Heart left ventricle (tissue), 13 donors: Measurements from ENCODE around the gene LPXN.

ENCODE experiments used
- CTCF ChIP-seq, 12 donors: fragments of 200-600 bp; sonication (generic) in 4 of 12; IDR thresholded peaks; one replicate each; pipeline versions ENCODE4 v1.5.0 to v1.8.0; 2018 to 2022; ENCODE audit warnings: antibody characterized with exemption in 12 of 12, mild to moderate bottlenecking in 5 of 12
- POLR2A ChIP-seq, 2 donors: fragments of 450-650 bp; IDR thresholded peaks; one replicate each; pipeline ENCODE4 v1.6.1; 2017; ENCODE audit warnings: antibody characterized with exemption in 2 of 2, mild to moderate bottlenecking in 2 of 2, moderate library complexity in 2 of 2
- donor health status: ischemic (EF 13 %, LVEDD 7.1; RV severe dilation, severe dysfunction).
- donor health status: DM: no; HTN: yes; CAD: no.
- donor health status: DM: no; HTN: no; CAD: no.
- donor health status: ischemic (EF 25% LVEDD 6.9; RV normal size, moderate dysfunction).
- donor health status: ischemic (EF 25% LVEDD 5.7; RV mildly dilated, moderate dysfunction).
- donor health status: ischemic (EF 35%, LVEDD 5.7; RV mildly dilated, moderate dysfunction).
- donor health status: nonischemic (EF 11% LVEDD 7.7; RV severe dilation, severe dysfunction).
- donor health status: DM: yes; HTN: yes; CAD: no.
- donor health status: PGD.
- donor health status: ischemic (EF 29% LVEDD 5.4; RV normal size, mild dysfunction).
- donor health status: nonischemic (EF 23%, LVEDD 6.1; RV moderate dilation, normal function).

- TF ChIP-seq POLR2A (IDR thresholded peaks at IDR 0.05) (no peak), CTCF (IDR thresholded peaks at IDR 0.05) (no peak)
Measured at GRCh38 chr11:58495906-58496305, 79.8 kb downstream of the LPXN start.
